ENCODE results near the gene LMO7. TPM values are rescaled to one million over a fixed set of nuclear protein-coding genes. Genes with fewer than 3 reads are reported as not detected.
"Not testable (repeated sequence)": the region's sequence is repeated elsewhere in the genome, so short reads cannot be mapped to it uniquely, and the experiment has no call there.

Gene LMO7
- polyA plus RNA-seq, 10 donors = 74.6 to 192 (median 133) TPM

- no peak for DNase-seq
Measured at GRCh38 chr13:75694722-75695121, 58.6 kb downstream of the LMO7 start.

- peak; percentile 73 to 88 (median 83) for DNase-seq
Measured at GRCh38 chr13:75695908-75696307, 59.8 kb downstream of the LMO7 start.

GRCh38 chr13:75699062-75699461 lies 62.9 kb downstream of the LMO7 start:
- DNase-seq = no peak

GRCh38 chr13:75699717-75700116 lies 63.6 kb downstream of the LMO7 start:
- DNase-seq = not testable (repeated sequence)

- no peak for DNase-seq
Measured at GRCh38 chr13:75700552-75700951, 64.4 kb downstream of the LMO7 start.

GRCh38 chr13:75702476-75702875 lies 66.3 kb downstream of the LMO7 start:
- DNase-seq = no peak

GRCh38 chr13:75703769-75704168 lies 67.6 kb downstream of the LMO7 start:
- DNase-seq = no peak

GRCh38 chr13:75704194-75704926 lies 68.2 kb downstream of the LMO7 start:
- peak in 1 of 3 donors; percentile 59 for DNase-seq

GRCh38 chr13:75704927-75705288 lies 68.8 kb downstream of the LMO7 start:
- no peak for DNase-seq

- no peak for DNase-seq
Measured at GRCh38 chr13:75705395-75705794, 69.3 kb downstream of the LMO7 start.

- DNase-seq = no peak
Measured at GRCh38 chr13:75705908-75706307, 69.8 kb downstream of the LMO7 start.

GRCh38 chr13:75713852-75714251 lies 77.7 kb downstream of the LMO7 start:
- no peak for DNase-seq

GRCh38 chr13:75715601-75716523 lies 79.7 kb downstream of the LMO7 start:
- peak in 1 of 3 donors; percentile 12 for DNase-seq

- DNase-seq = no peak
Measured at GRCh38 chr13:75717525-75717924, 81.4 kb downstream of the LMO7 start.

- DNase-seq = no peak
Measured at GRCh38 chr13:75721307-75721706, 85.2 kb downstream of the LMO7 start.

GRCh38 chr13:75723901-75724300 lies 87.8 kb downstream of the LMO7 start:
- no peak for DNase-seq

GRCh38 chr13:75724752-75725517 lies 88.8 kb downstream of the LMO7 start:
- no peak for DNase-seq

- no peak for DNase-seq
Measured at GRCh38 chr13:75725736-75726135, 89.6 kb downstream of the LMO7 start.

GRCh38 chr13:75726306-75726705 lies 90.2 kb downstream of the LMO7 start:
- no peak for DNase-seq

- DNase-seq = not testable (repeated sequence)
Measured at GRCh38 chr13:75733113-75733512, 97.0 kb downstream of the LMO7 start.

GRCh38 chr13:75736173-75736572 lies 100.0 kb downstream of the LMO7 start:
- DNase-seq = no peak

- DNase-seq = no peak
Measured at GRCh38 chr13:75738841-75739240, 102.7 kb downstream of the LMO7 start.
